Memory B cell (primary cell): ENCODE results near the gene ELMO1.

ENCODE experiments used
- ATAC-seq: fragments of 150-1000 bp; cut with Tn5 transposase; 2 replicates; pipeline ENCODE4 v1.10.0; 2021; ENCODE audit warnings: low read depth, mild to moderate bottlenecking, moderate library complexity
- DNase-seq, 2 donors: peaks; one replicate each; pipeline ENCODE4 v3.0.0; 2022; ENCODE audit warnings: low spot score in 2 of 2
- H3K27ac Mint-ChIP-seq: one replicate; pipeline ENCODE4 v1.8.0; 2022; ENCODE audit warnings: mild to moderate bottlenecking, moderate library complexity, mixed read lengths
- H3K27me3 Mint-ChIP-seq: one replicate; pipeline ENCODE4 v1.8.0; 2022; ENCODE audit warnings: mixed read lengths
- H3K36me3 Mint-ChIP-seq: one replicate; pipeline ENCODE4 v1.8.0; 2022; ENCODE audit warnings: mild to moderate bottlenecking, mixed read lengths
- H3K4me1 Mint-ChIP-seq: one replicate; pipeline ENCODE4 v1.8.0; 2022; ENCODE audit warnings: mixed read lengths
- H3K4me3 Mint-ChIP-seq: one replicate; pipeline ENCODE4 v1.8.0; 2022; ENCODE audit warnings: mild to moderate bottlenecking, moderate library complexity, mixed read lengths
- H3K9me3 Mint-ChIP-seq: one replicate; pipeline ENCODE4 v1.8.0; 2022; ENCODE audit warnings: mixed read lengths

ELMO1 gene

GRCh38 chr7:36946401-36946739 lies 502.3 kb downstream of the ELMO1 start:
- H3K4me3 Mint-ChIP-seq, result no peak overlapping the region
- ATAC-seq (no peak), DNase-seq (no peak)
- H3K36me3 Mint-ChIP-seq, result peaks cover 43% of the 10 kb centered on the region
- H3K4me1 Mint-ChIP-seq, result peaks cover 62% of the 10 kb centered on the region
- peak overlapping the region; percentile 83 for H3K27ac Mint-ChIP-seq
- H3K9me3 Mint-ChIP-seq, result peaks cover 8% of the 10 kb centered on the region
- H3K27me3 Mint-ChIP-seq, result no peaks in the 10 kb centered on the region

- peaks cover 41% of the 10 kb centered on the region for H3K36me3 Mint-ChIP-seq
- no peaks in the 10 kb centered on the region for H3K27me3 Mint-ChIP-seq
- peaks cover 8% of the 10 kb centered on the region for H3K9me3 Mint-ChIP-seq
- no peak for DNase-seq
- ATAC-seq, result no peak
- peaks cover 56% of the 10 kb centered on the region for H3K4me1 Mint-ChIP-seq
- H3K27ac Mint-ChIP-seq, result no peak overlapping the region
- no peak overlapping the region for H3K4me3 Mint-ChIP-seq
Observed at GRCh38 chr7:36945612-36946400, 502.9 kb downstream of the ELMO1 start.

DNA sequence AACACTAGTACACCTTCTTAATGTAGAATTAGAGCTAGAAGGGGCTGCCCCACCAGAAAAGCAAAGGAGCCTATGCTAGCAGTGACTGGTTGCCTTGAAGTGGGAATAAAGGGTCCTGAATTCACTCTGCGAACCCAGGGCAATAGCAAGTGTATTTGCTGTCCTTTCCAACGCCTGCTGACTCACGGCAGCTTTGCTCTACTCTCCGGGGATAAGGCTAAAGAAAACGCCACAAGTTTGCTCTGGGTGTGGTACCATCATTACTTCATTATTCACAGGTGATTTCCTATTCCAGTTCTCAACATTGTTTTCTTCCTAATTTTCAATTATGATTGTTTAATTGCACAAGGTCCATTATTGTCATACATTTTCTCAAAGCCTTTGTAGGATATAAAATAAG lies 503.8 kb downstream of the ELMO1 start:
- Mint-ChIP-seq H3K4me3 (no peak overlapping the region), H3K4me1 (peaks cover 52% of the 10 kb centered on the region), H3K27ac (no peak overlapping the region), H3K9me3 (peaks cover 9% of the 10 kb centered on the region), H3K27me3 (no peaks in the 10 kb centered on the region), H3K36me3 (peaks cover 41% of the 10 kb centered on the region)
- DNase-seq (no peak), ATAC-seq (no peak)

GRCh38 chr7:36943591-36944435 lies 504.9 kb downstream of the ELMO1 start:
- H3K36me3 Mint-ChIP-seq, result peaks cover 38% of the 10 kb centered on the region
- DNase-seq (no peak), ATAC-seq (peak; percentile 83)
- peak overlapping the region; percentile 72 for H3K4me3 Mint-ChIP-seq
- peaks cover 44% of the 10 kb centered on the region for H3K4me1 Mint-ChIP-seq
- peak overlapping the region; percentile 91 for H3K27ac Mint-ChIP-seq
- peaks cover 10% of the 10 kb centered on the region for H3K9me3 Mint-ChIP-seq
- H3K27me3 Mint-ChIP-seq, result no peaks in the 10 kb centered on the region

- Mint-ChIP-seq H3K4me1 (peaks cover 39% of the 10 kb centered on the region), H3K27ac (peak overlapping the region; percentile 91), H3K36me3 (peaks cover 44% of the 10 kb centered on the region), H3K27me3 (no peaks in the 10 kb centered on the region), H3K9me3 (peaks cover 12% of the 10 kb centered on the region), H3K4me3 (peak overlapping the region; percentile 72)
- DNase-seq, result no peak
- no peak for ATAC-seq
Observed at GRCh38 chr7:36942955-36943354, 505.7 kb downstream of the ELMO1 start.

DNA sequence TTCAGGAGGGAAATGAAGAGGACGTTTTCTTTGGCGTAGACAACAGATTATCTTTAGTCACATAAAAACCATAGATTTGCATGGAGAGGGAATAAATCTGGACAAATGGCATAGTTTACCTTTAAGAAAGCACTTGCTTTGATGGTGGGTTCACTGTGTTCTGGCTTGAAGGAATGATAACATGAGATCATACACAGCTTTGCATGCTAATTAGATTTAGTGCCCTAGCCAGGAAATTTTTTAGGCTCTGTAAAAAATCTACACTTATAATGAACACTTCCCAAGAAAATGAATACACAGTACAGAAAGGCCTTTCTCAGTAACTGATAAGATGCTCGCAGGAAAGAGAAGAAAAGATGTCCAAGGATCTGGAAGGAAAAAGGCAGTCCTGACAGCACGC lies 506.1 kb downstream of the ELMO1 start:
- H3K36me3 Mint-ChIP-seq, result peaks cover 44% of the 10 kb centered on the region
- DNase-seq, result no peak
- peaks cover 36% of the 10 kb centered on the region for H3K4me1 Mint-ChIP-seq
- peaks cover 10% of the 10 kb centered on the region for H3K9me3 Mint-ChIP-seq
- no peaks in the 10 kb centered on the region for H3K27me3 Mint-ChIP-seq
- peak overlapping the region; percentile 18 for H3K27ac Mint-ChIP-seq
- no peak overlapping the region for H3K4me3 Mint-ChIP-seq
- no peak for ATAC-seq

GRCh38 chr7:36942025-36942424 lies 506.6 kb downstream of the ELMO1 start:
- Mint-ChIP-seq H3K4me3 (no peak overlapping the region), H3K27me3 (no peaks in the 10 kb centered on the region), H3K27ac (no peak overlapping the region), H3K36me3 (peaks cover 43% of the 10 kb centered on the region), H3K4me1 (peaks cover 31% of the 10 kb centered on the region), H3K9me3 (peaks cover 11% of the 10 kb centered on the region)
- DNase-seq, result no peak
- ATAC-seq, result no peak

DNA sequence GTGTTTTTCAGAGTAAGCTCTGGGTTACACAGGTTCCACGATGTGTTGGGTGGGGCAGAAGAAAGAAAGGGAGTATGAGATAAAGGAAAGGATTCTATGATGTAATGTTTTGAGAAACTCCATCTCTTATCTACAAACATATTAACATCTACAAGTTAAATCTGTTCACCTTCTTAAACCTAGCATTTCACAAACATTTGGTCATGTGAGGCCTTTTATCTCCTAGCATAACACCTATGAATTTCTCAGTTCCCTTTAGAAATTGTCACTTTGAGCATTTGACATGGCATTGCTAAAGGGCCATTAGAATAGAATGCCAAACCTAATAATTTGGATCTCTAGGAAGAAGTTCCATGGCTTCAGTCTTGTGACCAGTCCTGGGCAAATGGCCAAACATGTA lies 507.3 kb downstream of the ELMO1 start:
- Mint-ChIP-seq H3K27me3 (no peaks in the 10 kb centered on the region), H3K27ac (no peak overlapping the region), H3K9me3 (peaks cover 14% of the 10 kb centered on the region), H3K36me3 (peaks cover 47% of the 10 kb centered on the region), H3K4me3 (no peak overlapping the region), H3K4me1 (peaks cover 26% of the 10 kb centered on the region)
- DNase-seq (no peak), ATAC-seq (no peak)

GRCh38 chr7:36939816-36940215 lies 508.8 kb downstream of the ELMO1 start:
- H3K36me3 Mint-ChIP-seq, result peaks cover 59% of the 10 kb centered on the region
- peaks cover 23% of the 10 kb centered on the region for H3K4me1 Mint-ChIP-seq
- H3K4me3 Mint-ChIP-seq, result no peak overlapping the region
- DNase-seq, result no peak
- peaks cover 15% of the 10 kb centered on the region for H3K9me3 Mint-ChIP-seq
- no peak for ATAC-seq
- H3K27me3 Mint-ChIP-seq, result no peaks in the 10 kb centered on the region
- no peak overlapping the region for H3K27ac Mint-ChIP-seq

- DNase-seq, result no peak
- Mint-ChIP-seq H3K27ac (no peak overlapping the region), H3K27me3 (no peaks in the 10 kb centered on the region), H3K4me1 (peaks cover 10% of the 10 kb centered on the region), H3K36me3 (peaks cover 64% of the 10 kb centered on the region), H3K9me3 (peaks cover 13% of the 10 kb centered on the region), H3K4me3 (no peak overlapping the region)
- ATAC-seq, result no peak
Observed at GRCh38 chr7:36937754-36938563, 510.7 kb downstream of the ELMO1 start.

- peaks cover 42% of the 10 kb centered on the region for H3K36me3 Mint-ChIP-seq
- no peak for ATAC-seq
- no peak overlapping the region for H3K27ac Mint-ChIP-seq
- no peak for DNase-seq
- peaks cover 6% of the 10 kb centered on the region for H3K4me1 Mint-ChIP-seq
- no peak overlapping the region for H3K4me3 Mint-ChIP-seq
- H3K27me3 Mint-ChIP-seq, result no peaks in the 10 kb centered on the region
- peaks cover 5% of the 10 kb centered on the region for H3K9me3 Mint-ChIP-seq
Observed at GRCh38 chr7:36931892-36932291, 516.8 kb downstream of the ELMO1 start.

- Mint-ChIP-seq H3K4me1 (peaks cover 6% of the 10 kb centered on the region), H3K27me3 (no peaks in the 10 kb centered on the region), H3K9me3 (no peaks in the 10 kb centered on the region), H3K36me3 (peaks cover 31% of the 10 kb centered on the region), H3K4me3 (no peak overlapping the region), H3K27ac (no peak overlapping the region)
- ATAC-seq, result no peak
- DNase-seq, result no peak
Observed at GRCh38 chr7:36929791-36930190, 518.9 kb downstream of the ELMO1 start.

- DNase-seq, result no peak
- no peak overlapping the region for H3K4me3 Mint-ChIP-seq
- no peaks in the 10 kb centered on the region for H3K9me3 Mint-ChIP-seq
- H3K36me3 Mint-ChIP-seq, result peaks cover 36% of the 10 kb centered on the region
- no peak overlapping the region for H3K27ac Mint-ChIP-seq
- no peak for ATAC-seq
- no peaks in the 10 kb centered on the region for H3K27me3 Mint-ChIP-seq
- H3K4me1 Mint-ChIP-seq, result peaks cover 6% of the 10 kb centered on the region
Observed at GRCh38 chr7:36928718-36929117, 519.9 kb downstream of the ELMO1 start.

DNA sequence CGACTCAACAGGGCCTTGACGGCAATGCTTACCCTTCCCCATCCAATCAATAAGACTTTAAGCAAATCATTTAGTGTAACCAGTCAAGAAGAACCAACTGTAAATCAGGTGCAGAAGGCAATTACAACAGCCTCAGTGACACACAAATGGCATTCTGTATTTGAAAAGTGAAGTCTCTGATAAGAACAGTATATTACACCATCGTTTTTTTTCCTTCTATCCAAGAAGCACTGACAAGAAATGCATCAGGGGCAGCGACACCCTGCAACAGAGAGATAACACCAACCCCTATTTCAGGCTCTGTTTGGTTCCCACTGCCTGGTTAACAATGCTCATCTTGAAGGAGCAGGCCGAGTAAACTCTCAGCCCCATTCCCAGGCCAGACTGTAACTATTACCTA lies 520.4 kb downstream of the ELMO1 start:
- no peak for ATAC-seq
- Mint-ChIP-seq H3K27me3 (no peaks in the 10 kb centered on the region), H3K36me3 (peaks cover 34% of the 10 kb centered on the region), H3K9me3 (no peaks in the 10 kb centered on the region), H3K4me3 (no peak overlapping the region), H3K4me1 (peaks cover 6% of the 10 kb centered on the region), H3K27ac (no peak overlapping the region)
- DNase-seq, result no peak
